GM19468 (cell line): ENCODE data around the gene GINS2.

ENCODE experiments used
- ATAC-seq: cut with Tn5 transposase; IDR thresholded peaks from one replicate; pipeline ENCODE4 v1.9.1; 2021; ENCODE audit warnings: mild to moderate bottlenecking, moderate library complexity, moderate number of reproducible peaks; ENCODE audit not compliant: unreplicated experiment; ENCODE audit errors: extremely low read depth

GINS2 gene

GRCh38 chr16:85645021-85645589, 43.6 kb downstream of the GINS2 start:
- ATAC-seq: no peak

- ATAC-seq: no peak
These were observed 44.6 kb downstream of the GINS2 start for GRCh38 chr16:85644093-85644712.

- ATAC-seq: no peak
These were observed 45.1 kb downstream of the GINS2 start for GRCh38 chr16:85643631-85644030.

- no peak for ATAC-seq
These were observed 45.9 kb downstream of the GINS2 start for GRCh38 chr16:85642762-85643358.

- ATAC-seq: no peak
These were observed 47.0 kb downstream of the GINS2 start for GRCh38 chr16:85641776-85642176.

GRCh38 chr16:85641305-85641704, 47.4 kb downstream of the GINS2 start:
- no peak for ATAC-seq

GRCh38 chr16:85640585-85640984, 48.2 kb downstream of the GINS2 start:
- no peak for ATAC-seq

- no peak for ATAC-seq
These were observed 48.5 kb downstream of the GINS2 start for GRCh38 chr16:85640254-85640558.

- ATAC-seq: no peak
These were observed 49.1 kb downstream of the GINS2 start for GRCh38 chr16:85639529-85640253.

- no peak for ATAC-seq
These were observed 49.9 kb downstream of the GINS2 start for GRCh38 chr16:85638695-85639409.

- no peak for ATAC-seq
These were observed 50.7 kb downstream of the GINS2 start for GRCh38 chr16:85637808-85638647.

GRCh38 chr16:85637061-85637807, 51.5 kb downstream of the GINS2 start:
- ATAC-seq: no peak

GRCh38 chr16:85636234-85636812, 52.4 kb downstream of the GINS2 start:
- no peak for ATAC-seq

- ATAC-seq: no peak
These were observed 53.1 kb downstream of the GINS2 start for GRCh38 chr16:85635545-85636140.

- ATAC-seq: no peak
These were observed 53.8 kb downstream of the GINS2 start for GRCh38 chr16:85634747-85635544.

GRCh38 chr16:85633888-85634287, 54.9 kb downstream of the GINS2 start:
- no peak for ATAC-seq

- no peak for ATAC-seq
These were observed 55.4 kb downstream of the GINS2 start for GRCh38 chr16:85633438-85633743.
